ENCODE data around the gene ECHDC3. TPM values are rescaled to one million over a fixed set of nuclear protein-coding genes. Genes with fewer than 3 reads are reported as not detected.

The ECHDC3 gene
- total RNA-seq, 2 donors from 2014 or later, result 12.9 to 13.6 TPM

DNA sequence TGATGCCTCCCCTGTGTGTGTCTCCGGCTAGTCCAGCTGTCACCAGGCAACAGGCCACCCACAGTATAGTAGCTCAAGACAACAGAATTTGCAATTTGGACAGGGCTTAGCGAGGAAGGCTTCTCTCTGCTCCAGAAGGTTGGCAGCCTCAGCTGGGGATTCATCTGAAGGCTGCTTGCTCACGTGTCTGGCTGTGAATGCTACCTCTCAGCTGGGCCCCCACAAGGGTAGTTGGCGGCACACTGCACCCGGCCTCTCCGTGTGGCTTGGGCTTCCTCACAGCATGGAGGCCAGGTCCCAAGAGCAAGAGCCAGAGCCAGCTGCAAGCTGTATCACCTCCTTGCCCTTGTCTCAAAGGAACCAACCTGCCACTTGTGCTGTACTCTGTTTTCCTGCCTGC, 19.2 kb downstream of the ECHDC3 start:
- Mint-ChIP-seq H3K27me3 (ENCODE audit: insufficient read depth) (no peaks in the 10 kb centered on the region), H3K4me3 (no peak overlapping the region), H3K4me1 (peaks cover 18% of the 10 kb centered on the region), H3K36me3 (ENCODE audit: low read depth) (peaks cover 3% of the 10 kb centered on the region), H3K9me3 (no peaks in the 10 kb centered on the region), H3K27ac (no peak overlapping the region)
- no peaks in the 10 kb centered on the region for H3K9me3 ChIP-seq (ENCODE audit: control insufficient read depth, low read length)
- no peak overlapping the region for H3K9ac ChIP-seq (ENCODE audit: extremely low read depth, low read length, poor library complexity, severe bottlenecking)
- H3K36me3 ChIP-seq (ENCODE audit: control insufficient read depth, insufficient read depth, low read length), result no peaks in the 10 kb centered on the region
- no peak overlapping the region for H3K27ac ChIP-seq (ENCODE audit: low read depth, low read length)
- no peak overlapping the region for H3K4me3 ChIP-seq (ENCODE audit: low read length)
- TF ChIP-seq, protein P1, sequence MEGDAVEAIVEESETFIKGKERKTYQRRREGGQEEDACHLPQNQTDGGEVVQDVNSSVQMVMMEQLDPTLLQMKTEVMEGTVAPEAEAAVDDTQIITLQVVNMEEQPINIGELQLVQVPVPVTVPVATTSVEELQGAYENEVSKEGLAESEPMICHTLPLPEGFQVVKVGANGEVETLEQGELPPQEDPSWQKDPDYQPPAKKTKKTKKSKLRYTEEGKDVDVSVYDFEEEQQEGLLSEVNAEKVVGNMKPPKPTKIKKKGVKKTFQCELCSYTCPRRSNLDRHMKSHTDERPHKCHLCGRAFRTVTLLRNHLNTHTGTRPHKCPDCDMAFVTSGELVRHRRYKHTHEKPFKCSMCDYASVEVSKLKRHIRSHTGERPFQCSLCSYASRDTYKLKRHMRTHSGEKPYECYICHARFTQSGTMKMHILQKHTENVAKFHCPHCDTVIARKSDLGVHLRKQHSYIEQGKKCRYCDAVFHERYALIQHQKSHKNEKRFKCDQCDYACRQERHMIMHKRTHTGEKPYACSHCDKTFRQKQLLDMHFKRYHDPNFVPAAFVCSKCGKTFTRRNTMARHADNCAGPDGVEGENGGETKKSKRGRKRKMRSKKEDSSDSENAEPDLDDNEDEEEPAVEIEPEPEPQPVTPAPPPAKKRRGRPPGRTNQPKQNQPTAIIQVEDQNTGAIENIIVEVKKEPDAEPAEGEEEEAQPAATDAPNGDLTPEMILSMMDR (conservative IDR thresholded peaks at IDR 0.05), result no peak
- DNase-seq, result no peak
- peaks cover 3% of the 10 kb centered on the region for H3K4me1 ChIP-seq (ENCODE audit: control insufficient read depth, insufficient read depth, low read length)
- WGBS, 2 experiments (ENCODE audit: insufficient coverage in 1 of 2, insufficient read length in 1 of 2), result 92 to 100% methylated on average over 1 to 6 of the region's 6 CpGs
- no peaks in the 10 kb centered on the region for H3K27me3 ChIP-seq (ENCODE audit: control insufficient read depth, insufficient read depth, low read length, poor library complexity, severe bottlenecking)

DNA sequence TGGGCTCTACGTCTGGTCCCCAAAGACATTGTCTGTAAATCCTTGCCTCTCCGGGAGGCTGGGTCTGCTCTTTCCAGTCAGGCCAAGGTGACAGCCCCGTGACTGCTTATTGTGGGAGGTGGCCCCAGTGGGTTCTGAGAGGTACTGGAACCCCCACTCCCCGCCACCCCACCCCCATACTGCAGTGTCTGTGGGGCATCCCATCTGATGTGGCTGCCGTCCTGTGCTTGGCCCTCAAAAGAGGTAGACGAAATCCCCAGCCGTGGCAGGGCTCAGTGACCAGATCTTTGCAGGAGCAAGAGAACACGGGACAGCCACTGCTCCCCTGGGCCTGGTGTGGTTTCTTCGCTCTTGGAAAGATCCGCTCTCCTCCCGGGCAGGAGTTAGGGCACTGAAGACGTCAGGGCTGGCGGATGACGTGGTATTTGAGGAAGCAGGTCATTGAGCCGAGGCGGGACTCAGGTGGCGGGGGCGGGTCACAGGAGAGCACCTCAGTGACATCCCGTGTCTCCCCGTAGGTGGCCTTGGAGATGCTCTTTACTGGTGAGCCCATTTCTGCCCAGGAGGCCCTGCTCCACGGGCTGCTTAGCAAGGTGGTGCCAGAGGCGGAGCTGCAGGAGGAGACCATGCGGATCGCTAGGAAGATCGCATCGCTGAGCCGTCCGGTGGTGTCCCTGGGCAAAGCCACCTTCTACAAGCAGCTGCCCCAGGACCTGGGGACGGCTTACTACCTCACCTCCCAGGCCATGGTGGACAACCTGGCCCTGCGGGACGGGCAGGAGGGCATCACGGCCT, 20.7 kb downstream of the ECHDC3 start:
- no peak for DNase-seq
- no peak overlapping the region for H3K27ac ChIP-seq (ENCODE audit: low read depth, low read length)
- Mint-ChIP-seq H3K9me3 (no peaks in the 10 kb centered on the region), H3K4me3 (no peak overlapping the region), H3K27ac (no peak overlapping the region), H3K4me1 (peaks cover 12% of the 10 kb centered on the region), H3K36me3 (ENCODE audit: low read depth) (peaks cover 3% of the 10 kb centered on the region), H3K27me3 (ENCODE audit: insufficient read depth) (no peaks in the 10 kb centered on the region)
- no peaks in the 10 kb centered on the region for H3K27me3 ChIP-seq (ENCODE audit: control insufficient read depth, insufficient read depth, low read length, poor library complexity, severe bottlenecking)
- TF ChIP-seq, protein P1 (conservative IDR thresholded peaks at IDR 0.05), result no peak
- H3K9ac ChIP-seq (ENCODE audit: extremely low read depth, low read length, poor library complexity, severe bottlenecking), result no peak overlapping the region
- H3K4me3 ChIP-seq (ENCODE audit: low read length), result no peak overlapping the region
- H3K4me1 ChIP-seq (ENCODE audit: control insufficient read depth, insufficient read depth, low read length), result no peaks in the 10 kb centered on the region
- H3K9me3 ChIP-seq (ENCODE audit: control insufficient read depth, low read length), result no peaks in the 10 kb centered on the region
- WGBS, 2 experiments (ENCODE audit: insufficient coverage in 1 of 2, insufficient read length in 1 of 2), result 92% methylated on average over 17 to 32 of the region's 32 CpGs
- H3K36me3 ChIP-seq (ENCODE audit: control insufficient read depth, insufficient read depth, low read length), result no peaks in the 10 kb centered on the region

DNA sequence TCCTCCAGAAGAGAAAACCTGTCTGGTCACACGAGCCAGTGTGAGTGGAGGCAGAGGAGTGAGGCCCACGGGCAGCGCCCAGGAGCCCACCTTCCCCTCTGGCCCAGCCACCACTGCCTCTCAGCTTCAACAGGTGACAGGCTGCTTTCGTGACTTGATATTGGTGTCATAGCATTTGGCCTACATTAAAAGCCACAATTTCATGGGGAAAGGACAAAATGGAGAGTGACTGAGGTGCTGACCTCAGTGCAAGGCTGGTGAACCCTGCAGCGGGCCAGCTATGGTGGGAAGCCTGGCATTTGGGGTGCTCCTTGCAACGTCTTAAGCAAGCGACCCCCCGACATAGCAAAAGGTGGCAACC, 21.3 kb downstream of the ECHDC3 start:
- Mint-ChIP-seq H3K36me3 (ENCODE audit: low read depth) (peaks cover 3% of the 10 kb centered on the region), H3K27me3 (ENCODE audit: insufficient read depth) (no peaks in the 10 kb centered on the region), H3K9me3 (no peaks in the 10 kb centered on the region), H3K4me3 (no peak overlapping the region), H3K27ac (no peak overlapping the region), H3K4me1 (peaks cover 9% of the 10 kb centered on the region)
- no peak overlapping the region for H3K27ac ChIP-seq (ENCODE audit: low read depth, low read length)
- TF ChIP-seq, protein P1 (conservative IDR thresholded peaks at IDR 0.05), result no peak
- no peaks in the 10 kb centered on the region for H3K9me3 ChIP-seq (ENCODE audit: control insufficient read depth, low read length)
- no peak for DNase-seq
- 79 to 100% methylated on average over 5 to 8 of the region's 8 CpGs for WGBS, 2 experiments (ENCODE audit: insufficient coverage in 1 of 2, insufficient read length in 1 of 2)
- H3K4me1 ChIP-seq (ENCODE audit: control insufficient read depth, insufficient read depth, low read length), result no peaks in the 10 kb centered on the region
- H3K9ac ChIP-seq (ENCODE audit: extremely low read depth, low read length, poor library complexity, severe bottlenecking), result no peak overlapping the region
- no peaks in the 10 kb centered on the region for H3K27me3 ChIP-seq (ENCODE audit: control insufficient read depth, insufficient read depth, low read length, poor library complexity, severe bottlenecking)
- H3K36me3 ChIP-seq (ENCODE audit: control insufficient read depth, insufficient read depth, low read length), result no peaks in the 10 kb centered on the region
- H3K4me3 ChIP-seq (ENCODE audit: low read length), result no peak overlapping the region

Measured in endodermal cell (in vitro differentiated cells).